ENCODE data around the gene CARNS1. TPM values are rescaled to one million over a fixed set of nuclear protein-coding genes. Genes with fewer than 3 reads are reported as not detected.

Gene CARNS1
- total and polyA plus RNA-seq, 2 experiments from 2014 or later: 2.4 to 7.7 TPM

- Histone ChIP-seq H3K4me3 (no peak overlapping the region), H3K27ac (no peak overlapping the region), H3K4me1 (ENCODE audit: insufficient read depth) (peaks cover 6% of the 10 kb centered on the region), H3K27me3 (no peaks in the 10 kb centered on the region), H3K79me2 (peaks cover 15% of the 10 kb centered on the region), H3K4me2 (no peak overlapping the region), H2AFZ (no peak overlapping the region), H4K20me1 (ENCODE audit: insufficient read depth, poor library complexity, severe bottlenecking) (no peaks in the 10 kb centered on the region), H3K36me3 (replicated peaks; ENCODE audit: insufficient read depth, low read depth) (no peaks in the 10 kb centered on the region), H3K9me3 (ENCODE audit: low read depth) (no peaks in the 10 kb centered on the region), H3K9me2 (replicated peaks; ENCODE audit: insufficient read depth) (no peaks in the 10 kb centered on the region)
- WGBS (ENCODE audit: low lambda C conversion rate, missing lambda C conversion rate): 88% methylated on average over 21 of the region's 41 CpGs
- TF ChIP-seq EZH2 (IDR thresholded peaks at IDR 0.05; ENCODE audit: borderline replicate concordance) (no peak), CTCF (IDR thresholded peaks at IDR 0.05; ENCODE audit: poor library complexity) (no peak), EZH2phosphoT487 (IDR thresholded peaks at IDR 0.05; ENCODE audit: low read depth, severe bottlenecking, unreplicated experiment) (no peak)
- no peak for DNase-seq (ENCODE audit: low spot score)
These were observed 22.9 kb downstream of the CARNS1 start for GRCh38 chr11:67438158-67438902.

- 93% methylated on average over 28 of the region's 31 CpGs for WGBS (ENCODE audit: low lambda C conversion rate, missing lambda C conversion rate)
- peak; percentile 5 for TF ChIP-seq CTCF (IDR thresholded peaks at IDR 0.05; ENCODE audit: poor library complexity)
- TF ChIP-seq EZH2 (IDR thresholded peaks at IDR 0.05; ENCODE audit: borderline replicate concordance): no peak
- H3K9me2 ChIP-seq (replicated peaks; ENCODE audit: insufficient read depth): no peaks in the 10 kb centered on the region
- H3K4me1 ChIP-seq (ENCODE audit: insufficient read depth): peaks cover 13% of the 10 kb centered on the region
- H3K9me3 ChIP-seq (ENCODE audit: low read depth): no peaks in the 10 kb centered on the region
- no peak overlapping the region for H3K4me3 ChIP-seq
- no peaks in the 10 kb centered on the region for H4K20me1 ChIP-seq (ENCODE audit: insufficient read depth, poor library complexity, severe bottlenecking)
- H3K36me3 ChIP-seq (replicated peaks; ENCODE audit: insufficient read depth, low read depth): no peaks in the 10 kb centered on the region
- peaks cover 18% of the 10 kb centered on the region for H3K79me2 ChIP-seq
- no peak overlapping the region for H3K27ac ChIP-seq
- no peak overlapping the region for H2AFZ ChIP-seq
- H3K27me3 ChIP-seq: no peaks in the 10 kb centered on the region
- DNase-seq (ENCODE audit: low spot score): no peak
- H3K4me2 ChIP-seq: no peak overlapping the region
These were observed 24.1 kb downstream of the CARNS1 start for GRCh38 chr11:67439321-67440228.

- no peaks in the 10 kb centered on the region for H3K36me3 ChIP-seq (replicated peaks; ENCODE audit: insufficient read depth, low read depth)
- H3K79me2 ChIP-seq: peaks cover 21% of the 10 kb centered on the region
- peaks cover 16% of the 10 kb centered on the region for H3K4me1 ChIP-seq (ENCODE audit: insufficient read depth)
- no peak for DNase-seq (ENCODE audit: low spot score)
- H4K20me1 ChIP-seq (ENCODE audit: insufficient read depth, poor library complexity, severe bottlenecking): no peaks in the 10 kb centered on the region
- H3K4me3 ChIP-seq: no peak overlapping the region
- no peaks in the 10 kb centered on the region for H3K27me3 ChIP-seq
- WGBS (ENCODE audit: low lambda C conversion rate, missing lambda C conversion rate): 94% methylated on average over 17 of the region's 17 CpGs
- no peak overlapping the region for H3K27ac ChIP-seq
- no peaks in the 10 kb centered on the region for H3K9me2 ChIP-seq (replicated peaks; ENCODE audit: insufficient read depth)
- no peak overlapping the region for H2AFZ ChIP-seq
- H3K4me2 ChIP-seq: no peak overlapping the region
- TF ChIP-seq CTCF (IDR thresholded peaks at IDR 0.05; ENCODE audit: poor library complexity) (no peak), EZH2phosphoT487 (IDR thresholded peaks at IDR 0.05; ENCODE audit: low read depth, severe bottlenecking, unreplicated experiment) (no peak), EZH2 (IDR thresholded peaks at IDR 0.05; ENCODE audit: borderline replicate concordance) (no peak)
- H3K9me3 ChIP-seq (ENCODE audit: low read depth): no peaks in the 10 kb centered on the region
These were observed 25.0 kb downstream of the CARNS1 start for GRCh38 chr11:67440229-67441097.

Measured in hepatocyte (in vitro differentiated cells).